MM.1S (cell line): ENCODE measurements around the gene SDE2.

ENCODE experiments used
- DNase-seq: peaks from one replicate; pipeline ENCODE4 v3.0.0-alpha.2; 2015
- H2AFZ ChIP-seq: fragments of 300-600 bp; sonication (generic); 2 replicates; pipeline ENCODE4 v1.6.0; 2016; ENCODE audit warnings: antibody characterized with exemption, low read length
- H3F3A ChIP-seq: fragments of 300-600 bp; sonication (generic); 2 replicates; pipeline ENCODE4 v1.6.1; 2016; ENCODE audit warnings: mild to moderate bottlenecking, antibody characterized with exemption, low read length, moderate library complexity, mixed read lengths; ENCODE audit not compliant: insufficient read depth
- H3K27ac ChIP-seq: fragments of 300-600 bp; sonication (generic); 2 replicates; pipeline ENCODE4 v1.5.1; 2016; ENCODE audit warnings: mild to moderate bottlenecking, low read length
- H3K27me3 ChIP-seq: fragments of 300-600 bp; sonication (generic); replicated peaks from 2 replicates; pipeline ENCODE4 v1.6.0; 2016; ENCODE audit warnings: low read length; ENCODE audit not compliant: insufficient read depth
- H3K36me3 ChIP-seq: fragments of 300-600 bp; sonication (generic); replicated peaks from 2 replicates; pipeline ENCODE4 v1.6.1; 2016; ENCODE audit warnings: mild to moderate bottlenecking, low read length, mixed read lengths; ENCODE audit not compliant: insufficient read depth
- H3K4me1 ChIP-seq: fragments of 300-600 bp; sonication (generic); 2 replicates; pipeline ENCODE4 v1.6.1; 2016; ENCODE audit warnings: low read length, mixed read lengths
- H3K4me2 ChIP-seq: fragments of 300-600 bp; sonication (generic); 2 replicates; pipeline ENCODE4 v1.6.0; 2016; ENCODE audit warnings: low read depth, low read length
- H3K4me3 ChIP-seq: fragments of 300-600 bp; sonication (generic); 2 replicates; pipeline ENCODE4 v1.5.1; 2016; ENCODE audit warnings: low read length, mixed read lengths
- H3K79me2 ChIP-seq: fragments of 300-600 bp; sonication (generic); 2 replicates; pipeline ENCODE4 v1.6.1; 2016; ENCODE audit warnings: mixed run types, low read length, mixed read lengths
- H3K9ac ChIP-seq: fragments of 300-600 bp; sonication (generic); 2 replicates; pipeline ENCODE4 v1.6.1; 2016; ENCODE audit warnings: low read length, mixed read lengths
- H3K9me2 ChIP-seq: fragments of 300-600 bp; sonication (generic); replicated peaks from 2 replicates; pipeline ENCODE4 v1.6.1; 2016; ENCODE audit warnings: mild to moderate bottlenecking, low read length, mixed read lengths; ENCODE audit not compliant: insufficient read depth
- H3K9me3 ChIP-seq: fragments of 300-600 bp; sonication (generic); replicated peaks from 2 replicates; pipeline ENCODE4 v1.6.1; 2016; ENCODE audit warnings: mild to moderate bottlenecking, low read length, mixed read lengths; ENCODE audit not compliant: insufficient read depth
- H4K20me1 ChIP-seq: fragments of 300-600 bp; sonication (generic); 2 replicates; pipeline ENCODE4 v1.6.1; 2016; ENCODE audit warnings: mild to moderate bottlenecking, low read length, moderate library complexity, mixed read lengths; ENCODE audit not compliant: insufficient read depth
- CTCF ChIP-seq: fragments of 300-600 bp; sonication (generic); IDR thresholded peaks from 2 replicates; pipeline ENCODE4 v1.5.1; 2016; ENCODE audit warnings: antibody characterized with exemption, low read length, mixed read lengths
- EZH2 ChIP-seq: fragments of 300-600 bp; sonication (generic); optimal IDR thresholded peaks from 2 replicates; pipeline ENCODE3; 2017; ENCODE audit warnings: low read depth, mild to moderate bottlenecking, antibody characterized with exemption, low read length, mixed read lengths
- EZH2phosphoT487 ChIP-seq: fragments of 300-600 bp; sonication (generic); IDR thresholded peaks from 2 replicates; pipeline ENCODE4 v1.6.1; 2018; ENCODE audit warnings: antibody characterized with exemption, low read length

SDE2 gene

GRCh38 chr1:226006686-226007085, 7.5 kb upstream of the SDE2 start:
- no peak for TF ChIP-seq EZH2phosphoT487
- no peak for TF ChIP-seq EZH2
- no peak for TF ChIP-seq CTCF
- no peak overlapping the region for H3K4me3 ChIP-seq
- H3K27me3 ChIP-seq: no peaks in the 10 kb centered on the region
- no peak overlapping the region for H3K9ac ChIP-seq
- H3K4me1 ChIP-seq: peaks cover 9% of the 10 kb centered on the region
- H3K9me3 ChIP-seq: no peaks in the 10 kb centered on the region
- H3K36me3 ChIP-seq: no peaks in the 10 kb centered on the region
- 0 out of 2 replicates have a peak, but pooled peaks cover 3% of the 10 kb centered on the region for H3F3A ChIP-seq
- no peaks in the 10 kb centered on the region for H4K20me1 ChIP-seq
- DNase-seq: no peak
- no peaks in the 10 kb centered on the region for H3K79me2 ChIP-seq
- H3K9me2 ChIP-seq: no peaks in the 10 kb centered on the region
- H2AFZ ChIP-seq: no peak overlapping the region
- H3K4me2 ChIP-seq: no peak overlapping the region
- H3K27ac ChIP-seq: no peak overlapping the region

- peaks cover 10% of the 10 kb centered on the region for H3F3A ChIP-seq
- no peaks in the 10 kb centered on the region for H3K79me2 ChIP-seq
- no peak overlapping the region for H3K4me2 ChIP-seq
- no peak overlapping the region for H2AFZ ChIP-seq
- 0 out of 2 replicates have a peak, but pooled peaks cover 8% of the 10 kb centered on the region for H3K4me1 ChIP-seq
- no peaks in the 10 kb centered on the region for H3K36me3 ChIP-seq
- no peak for DNase-seq
- no peak overlapping the region for H3K27ac ChIP-seq
- H3K9me3 ChIP-seq: no peaks in the 10 kb centered on the region
- H3K4me3 ChIP-seq: no peak overlapping the region
- no peaks in the 10 kb centered on the region for H3K9me2 ChIP-seq
- H4K20me1 ChIP-seq: no peaks in the 10 kb centered on the region
- no peak for TF ChIP-seq EZH2phosphoT487
- no peak for TF ChIP-seq EZH2
- no peak for TF ChIP-seq CTCF
- H3K9ac ChIP-seq: no peak overlapping the region
- no peaks in the 10 kb centered on the region for H3K27me3 ChIP-seq
These were observed 5.3 kb upstream of the SDE2 start for GRCh38 chr1:226004396-226004795.

GRCh38 chr1:226003502-226004170, 4.5 kb upstream of the SDE2 start:
- Histone ChIP-seq H3F3A (peaks cover 13% of the 10 kb centered on the region), H3K4me3 (no peak overlapping the region), H3K79me2 (peaks cover 5% of the 10 kb centered on the region), H3K9ac (no peak overlapping the region), H3K36me3 (no peaks in the 10 kb centered on the region), H3K9me2 (no peaks in the 10 kb centered on the region), H3K4me2 (no peak overlapping the region), H4K20me1 (no peaks in the 10 kb centered on the region), H3K4me1 (0 out of 2 replicates have a peak, but pooled peaks cover 8% of the 10 kb centered on the region), H3K27ac (no peak overlapping the region), H3K9me3 (no peaks in the 10 kb centered on the region), H2AFZ (no peak overlapping the region), H3K27me3 (no peaks in the 10 kb centered on the region)
- no peak for DNase-seq
- TF ChIP-seq EZH2 (no peak), CTCF (no peak), EZH2phosphoT487 (no peak)
